Gastrocnemius medialis (tissue), 4 donors: ENCODE results near the gene MOXD1. TPM values are rescaled to one million over a fixed set of nuclear protein-coding genes. Genes with fewer than 3 reads are reported as not detected.
A peak's percentile ranks its signal among the peaks of the same experiment; 100 is the strongest.

ENCODE experiments used
- ATAC-seq, 2 donors: fragments of 150-250 bp; one replicate each; pipeline ENCODE4 v1.9.1; 2016
- DNase-seq, 2 donors: peaks; one replicate each; pipeline ENCODE4 v3.0.0-alpha.2; 2019
- H3K27ac ChIP-seq, 4 donors: fragments of 200-600 bp; sonication (generic); 1 replicate in 1 of 4; 2 replicates in 3 of 4; pipeline ENCODE4 v1.5.1; 2016 to 2018; ENCODE audit warnings: mild to moderate bottlenecking in 2 of 4, moderate library complexity in 1 of 4
- H3K27me3 ChIP-seq, 3 donors: fragments of 200-600 bp; sonication (generic) in 2 of 3; 1 replicate in 1 of 3; 2 replicates in 2 of 3; pipeline versions ENCODE4 v1.5.1 to v1.6.0; 2016 to 2019; ENCODE audit warnings: mild to moderate bottlenecking in 1 of 3, moderate library complexity in 1 of 3
- H3K36me3 ChIP-seq, 2 donors: fragments of 200-600 bp; sonication (generic) in 1 of 2; one replicate each; pipeline ENCODE4 v1.5.1; 2017 to 2018
- H3K4me1 ChIP-seq, 2 donors: fragments of 200-600 bp; sonication (generic) in 1 of 2; one replicate each; pipeline ENCODE4 v1.5.1; 2016 to 2017; ENCODE audit warnings: mild to moderate bottlenecking in 2 of 2
- H3K4me3 ChIP-seq, 4 donors: fragments of 200-600 bp; sonication (generic) in 3 of 4; 1 replicate in 1 of 4; 2 replicates in 3 of 4; pipeline ENCODE4 v1.5.1; 2016 to 2019; ENCODE audit warnings: mild to moderate bottlenecking in 2 of 4
- H3K9me3 ChIP-seq, 3 donors: fragments of 200-600 bp; sonication (generic) in 2 of 3; 1 replicate in 1 of 3; 2 replicates in 2 of 3; pipeline ENCODE4 v1.5.1; 2016 to 2019
- POLR2A ChIP-seq, 2 donors: fragments of 450-650 bp; IDR thresholded peaks; one replicate each; pipeline ENCODE4 v1.6.1; 2017; ENCODE audit warnings: antibody characterized with exemption in 2 of 2, mild to moderate bottlenecking in 2 of 2, moderate library complexity in 2 of 2
- in situ Hi-C, 4 donors: fragments of 200-750 bp; cut with MboI; loops; one replicate each; pipeline versions ENCODE4 v1.15.0 to v1.8.0; 2017; ENCODE audit warnings: low sequenced_read_pairs in 4 of 4
- intact Hi-C: fragments of 100-400 bp; cut with DNase I; formaldehyde crosslinking; loops from one replicate; pipeline ENCODE4 v1.15.1; 2023; ENCODE audit warnings: low total_unique reads
- total RNA-seq, 4 donors: library from RNA; depleted of rRNA; stranded (reverse); fragments of >200 nt; gene quantifications; one replicate each; pipeline versions ENCODE4 v1.1.0 to v1.2.3, GENCODE V29; 2016
- TF ChIP-seq, protein P1 (sequence below), 5 experiments: fragments of 450-650 bp in 3 of 5; fragments of 200-600 bp in 2 of 5; sonication (generic) in 2 of 5; IDR thresholded peaks in 4 of 5; conservative IDR thresholded peaks in 1 of 5; 1 replicate in 4 of 5; 2 replicates in 1 of 5; pipeline ENCODE4 v1.5.1; 2016 to 2019; ENCODE audit warnings: antibody characterized with exemption in 5 of 5, mild to moderate bottlenecking in 3 of 5, moderate library complexity in 3 of 5

The MOXD1 gene
- under 1 TPM in 3 of 4 donors, not detected in 1; 0.62 to 0.69 (median 0.66) TPM for total RNA-seq

DNA sequence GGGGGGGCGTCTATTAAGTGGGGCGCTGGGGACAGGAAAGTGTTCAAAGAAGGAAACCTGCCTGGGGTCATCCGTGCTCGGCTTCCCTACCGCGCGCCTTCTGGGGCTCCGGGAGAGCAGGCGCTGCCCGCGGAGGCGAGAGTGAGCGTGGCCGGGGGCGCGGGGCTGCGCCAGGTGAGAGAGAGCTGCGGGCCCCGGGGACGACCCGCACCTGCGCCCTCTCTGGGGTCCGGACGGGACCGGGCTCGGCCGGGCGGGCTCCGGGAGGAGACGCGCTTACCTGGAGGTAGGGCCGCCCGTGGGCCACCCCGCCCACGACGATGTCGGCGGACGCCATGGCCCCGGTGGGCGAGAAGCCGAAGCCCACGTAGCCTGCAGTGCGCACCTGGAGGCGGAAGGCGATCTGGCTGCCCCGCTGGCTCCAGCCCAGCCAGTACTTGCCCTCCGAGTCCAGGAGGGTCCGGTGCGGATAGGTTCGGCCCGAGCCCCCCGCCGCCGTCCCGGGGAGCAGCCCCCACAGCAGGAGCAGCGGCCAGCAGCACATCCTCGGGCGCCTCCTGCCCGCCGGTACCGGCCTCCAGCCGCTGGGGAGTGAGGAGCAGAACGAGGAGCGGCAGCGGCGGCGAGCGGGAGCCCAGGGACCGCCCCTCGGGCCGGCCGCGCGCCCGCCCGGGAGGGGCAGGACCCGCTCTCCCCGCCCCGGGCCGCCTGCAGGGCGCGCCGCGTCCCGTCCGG is at the start of gene MOXD1:
Gene MOXD1 (minus strand): TSS at position 593 of the 735 bp plus-strand sequence. CDS start 49 bp downstream, at position 544.
- intact Hi-C loops (no loop called here), in situ Hi-C loops (no loop called here)
- no peak within 1 kb of the TSS for H3K27ac ChIP-seq
- no peak for ATAC-seq
- H3K27me3 ChIP-seq, result peaks cover 18 to 41% (median 31%) of the 10 kb centered on the region in 3 donors
- H3K4me3 ChIP-seq, result peak within 1 kb of the TSS; percentile 41 to 54 (median 48)
- no peaks in the 10 kb centered on the region for H3K4me1 ChIP-seq
- TF ChIP-seq, protein P1, sequence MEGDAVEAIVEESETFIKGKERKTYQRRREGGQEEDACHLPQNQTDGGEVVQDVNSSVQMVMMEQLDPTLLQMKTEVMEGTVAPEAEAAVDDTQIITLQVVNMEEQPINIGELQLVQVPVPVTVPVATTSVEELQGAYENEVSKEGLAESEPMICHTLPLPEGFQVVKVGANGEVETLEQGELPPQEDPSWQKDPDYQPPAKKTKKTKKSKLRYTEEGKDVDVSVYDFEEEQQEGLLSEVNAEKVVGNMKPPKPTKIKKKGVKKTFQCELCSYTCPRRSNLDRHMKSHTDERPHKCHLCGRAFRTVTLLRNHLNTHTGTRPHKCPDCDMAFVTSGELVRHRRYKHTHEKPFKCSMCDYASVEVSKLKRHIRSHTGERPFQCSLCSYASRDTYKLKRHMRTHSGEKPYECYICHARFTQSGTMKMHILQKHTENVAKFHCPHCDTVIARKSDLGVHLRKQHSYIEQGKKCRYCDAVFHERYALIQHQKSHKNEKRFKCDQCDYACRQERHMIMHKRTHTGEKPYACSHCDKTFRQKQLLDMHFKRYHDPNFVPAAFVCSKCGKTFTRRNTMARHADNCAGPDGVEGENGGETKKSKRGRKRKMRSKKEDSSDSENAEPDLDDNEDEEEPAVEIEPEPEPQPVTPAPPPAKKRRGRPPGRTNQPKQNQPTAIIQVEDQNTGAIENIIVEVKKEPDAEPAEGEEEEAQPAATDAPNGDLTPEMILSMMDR (IDR thresholded peaks at IDR 0.05 in 4 of 5, conservative IDR thresholded peaks at IDR 0.05 in 1 of 5), result peak in 1 of 5 experiments; percentile 4
- no peak for TF ChIP-seq POLR2A (IDR thresholded peaks at IDR 0.05)
- no peaks in the 10 kb centered on the region for H3K36me3 ChIP-seq
- H3K9me3 ChIP-seq, result no peaks in the 10 kb centered on the region
- no peak for DNase-seq

GRCh38 chr6:132446855-132447241 is 45.6 kb upstream of the MOXD1 start:
- Histone ChIP-seq H3K9me3 (peaks cover 0 to 11% (median 0%) of the 10 kb centered on the region in 3 donors), H3K27ac (no peak overlapping the region), H3K27me3 (no peaks in the 10 kb centered on the region), H3K4me1 (no peaks in the 10 kb centered on the region), H3K36me3 (no peaks in the 10 kb centered on the region), H3K4me3 (no peak overlapping the region)
- in situ Hi-C loops (no loop called here), intact Hi-C loops (no loop called here)
- DNase-seq (no peak), ATAC-seq (no peak)
- TF ChIP-seq POLR2A (IDR thresholded peaks at IDR 0.05), result no peak
- TF ChIP-seq, protein P1 (IDR thresholded peaks at IDR 0.05 in 4 of 5, conservative IDR thresholded peaks at IDR 0.05 in 1 of 5), result no peak

GRCh38 chr6:132446141-132446854 is 45.0 kb upstream of the MOXD1 start:
- in situ Hi-C loops (no loop called here), intact Hi-C loops (no loop called here)
- Histone ChIP-seq H3K36me3 (no peaks in the 10 kb centered on the region), H3K4me3 (no peak overlapping the region), H3K27me3 (no peaks in the 10 kb centered on the region), H3K9me3 (peaks cover 0 to 11% (median 0%) of the 10 kb centered on the region in 3 donors), H3K4me1 (no peaks in the 10 kb centered on the region), H3K27ac (no peak overlapping the region)
- no peak for TF ChIP-seq POLR2A (IDR thresholded peaks at IDR 0.05)
- TF ChIP-seq, protein P1 (IDR thresholded peaks at IDR 0.05 in 4 of 5, conservative IDR thresholded peaks at IDR 0.05 in 1 of 5), result no peak
- ATAC-seq (no peak), DNase-seq (no peak)

GRCh38 chr6:132445201-132445951 is 44.1 kb upstream of the MOXD1 start:
- in situ Hi-C loops (no loop called here), intact Hi-C loops (no loop called here)
- no peak overlapping the region for H3K27ac ChIP-seq
- TF ChIP-seq POLR2A (IDR thresholded peaks at IDR 0.05), result no peak
- TF ChIP-seq, protein P1 (IDR thresholded peaks at IDR 0.05 in 4 of 5, conservative IDR thresholded peaks at IDR 0.05 in 1 of 5), result no peak
- no peak overlapping the region for H3K4me3 ChIP-seq
- ATAC-seq, result no peak
- no peaks in the 10 kb centered on the region for H3K27me3 ChIP-seq
- peaks cover 0 to 11% (median 0%) of the 10 kb centered on the region in 3 donors for H3K9me3 ChIP-seq
- DNase-seq, result no peak
- H3K4me1 ChIP-seq, result no peaks in the 10 kb centered on the region
- H3K36me3 ChIP-seq, result no peaks in the 10 kb centered on the region
